DMS114 treated with DMSO at 0.1 percent for 48 hours (cell line): ENCODE data around the gene SLC9A9.

Source experiments
- DNase-seq: peaks from one replicate; lab custom pipeline; 2025; ENCODE audit not compliant: unreplicated experiment; lab: John Stamatoyannopoulos, UW

SLC9A9 gene

DNA sequence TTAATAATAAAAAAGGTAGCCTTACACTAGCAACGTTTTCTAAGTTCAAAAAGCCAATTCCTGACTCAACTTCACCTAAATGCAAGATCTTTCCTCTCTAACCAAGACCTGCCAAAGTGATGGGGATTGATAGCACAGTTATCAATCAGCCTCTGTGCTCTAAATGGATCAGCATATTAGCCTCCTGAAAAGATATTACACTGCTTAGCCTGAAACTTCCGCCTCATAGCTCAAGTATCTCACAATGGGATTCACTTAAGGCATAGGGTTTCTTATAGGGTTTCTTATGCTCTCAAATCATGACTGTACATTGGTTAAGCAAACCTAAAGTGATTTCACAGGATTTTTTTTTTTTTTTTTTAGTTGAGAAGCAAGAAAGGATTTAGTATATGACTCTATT lies 436 bp upstream of the SLC9A9 start:
- DNase-seq: no peak

DNA sequence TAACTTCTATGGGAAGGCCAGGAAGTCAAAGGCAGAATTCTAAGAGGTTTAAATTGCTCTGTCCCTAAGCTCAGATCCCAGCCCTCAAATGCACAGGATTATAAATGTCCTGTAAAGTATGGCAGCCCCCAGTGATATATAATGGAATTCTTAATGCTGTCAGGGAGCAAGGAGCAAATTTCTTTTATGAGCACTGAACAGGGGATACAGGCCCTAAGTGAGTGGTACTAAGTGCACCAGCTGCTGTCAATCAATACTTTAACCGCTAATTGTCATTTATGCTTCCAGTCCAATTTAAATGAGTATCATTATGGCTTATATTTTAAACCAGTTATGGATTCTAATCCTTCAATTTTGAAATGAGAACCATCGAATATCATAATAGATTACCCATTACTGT lies 4.7 kb downstream of the SLC9A9 start:
- no peak for DNase-seq

- DNase-seq: no peak
Observed at GRCh38 chr3:143840636-143841035, 7.6 kb downstream of the SLC9A9 start.

DNA sequence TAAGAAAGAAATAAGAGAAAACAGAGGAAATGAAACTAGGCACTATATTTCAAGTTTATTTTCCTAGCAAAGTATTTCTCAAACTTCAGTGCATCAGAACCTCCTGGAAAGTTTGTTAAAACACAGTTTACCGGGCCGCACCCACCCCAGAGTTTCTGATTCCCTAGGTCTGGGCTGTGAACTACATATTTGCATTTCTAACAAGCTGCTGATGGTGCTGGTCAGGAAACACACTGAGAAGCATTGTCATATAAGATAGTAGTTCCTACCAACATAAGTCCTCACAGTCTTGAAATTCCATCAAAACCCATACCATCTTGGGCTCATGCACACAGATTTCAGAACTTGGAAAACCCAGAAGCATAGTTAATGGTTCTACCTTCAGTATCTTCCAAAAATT lies 8.3 kb downstream of the SLC9A9 start:
- DNase-seq: no peak

- no peak for DNase-seq
Observed at GRCh38 chr3:143837076-143837475, 11.2 kb downstream of the SLC9A9 start.

DNA sequence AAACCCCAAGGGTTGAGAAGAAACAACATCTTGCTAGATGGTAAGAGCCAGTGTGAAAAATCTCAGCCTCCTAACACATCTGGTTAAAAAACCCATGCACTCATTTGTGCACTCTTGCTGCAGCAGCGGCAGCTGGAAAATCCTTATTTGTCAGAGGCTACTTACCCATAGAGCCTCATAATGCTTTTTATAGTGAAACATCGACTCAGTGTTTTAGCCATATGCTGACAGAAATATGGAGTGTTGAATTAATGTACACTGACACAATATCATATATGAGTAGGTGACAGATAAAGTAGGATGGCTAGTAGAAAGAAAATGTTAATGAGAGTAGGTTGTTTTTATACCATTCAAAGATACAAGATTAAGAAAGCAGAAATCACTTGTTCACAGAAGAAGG lies 13.0 kb downstream of the SLC9A9 start:
- no peak for DNase-seq

DNA sequence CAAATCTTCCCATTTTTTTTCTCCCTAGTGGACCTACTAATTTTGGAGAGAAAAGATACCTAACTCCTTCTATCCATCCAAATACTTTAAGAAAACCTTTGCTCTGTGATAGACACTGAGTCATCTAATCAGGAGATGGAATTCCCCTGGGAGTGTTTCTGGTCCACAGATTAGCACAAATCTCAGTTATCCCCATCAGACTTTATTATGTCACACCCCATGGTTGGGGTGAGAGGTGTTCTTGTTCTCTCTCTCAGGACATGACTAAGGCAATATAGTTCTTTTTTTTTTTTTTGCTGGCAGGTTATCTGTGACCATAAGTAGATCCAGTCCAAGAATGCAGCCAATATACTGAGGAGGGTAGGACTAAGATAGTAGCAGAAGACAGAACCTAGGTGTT lies 15.8 kb downstream of the SLC9A9 start:
- no peak for DNase-seq

GRCh38 chr3:143831994-143832393 lies 16.3 kb downstream of the SLC9A9 start:
- no peak for DNase-seq

- DNase-seq: no peak
Observed at GRCh38 chr3:143831208-143831607, 17.1 kb downstream of the SLC9A9 start.

GRCh38 chr3:143830786-143831185 lies 17.5 kb downstream of the SLC9A9 start:
- DNase-seq: no peak

GRCh38 chr3:143830063-143830462 lies 18.2 kb downstream of the SLC9A9 start:
- no peak for DNase-seq

DNA sequence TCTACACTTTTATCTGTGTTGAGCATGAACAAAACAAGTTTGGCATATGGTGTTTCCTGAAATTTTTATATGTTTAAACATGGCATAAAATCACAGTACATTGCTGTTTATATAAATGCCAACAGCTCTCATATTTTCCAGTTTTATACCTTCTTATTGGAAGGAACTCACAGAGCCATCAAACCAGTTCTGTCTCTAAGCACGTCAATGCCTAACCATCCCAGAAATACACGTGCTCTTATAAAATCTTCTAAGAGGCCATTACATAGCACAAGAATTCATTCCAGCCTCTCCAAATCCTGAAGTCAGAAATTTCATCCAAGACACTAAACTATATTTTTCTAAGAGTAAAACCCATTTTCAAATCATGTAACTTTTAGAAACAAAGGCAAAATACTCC lies 20.8 kb downstream of the SLC9A9 start:
- no peak for DNase-seq

DNA sequence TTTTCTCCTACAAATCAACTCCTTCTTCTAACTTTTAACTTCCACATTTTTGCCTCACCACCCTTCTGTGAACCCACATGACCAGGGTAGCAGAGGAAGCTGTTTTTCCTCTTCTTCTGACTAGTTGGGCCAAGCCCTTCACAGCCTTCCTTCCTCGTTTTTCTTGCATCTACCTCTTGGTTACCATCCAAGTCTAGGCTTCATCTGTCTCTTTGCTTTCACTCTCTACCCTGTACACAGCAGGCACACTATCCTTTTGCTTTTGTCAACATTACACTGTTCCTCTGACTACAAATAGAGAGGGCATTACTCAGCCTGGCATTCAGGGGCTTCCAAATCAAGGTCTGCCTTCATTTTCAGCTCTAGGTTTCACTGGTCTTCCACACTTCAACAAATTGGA lies 22.0 kb downstream of the SLC9A9 start:
- no peak for DNase-seq

DNA sequence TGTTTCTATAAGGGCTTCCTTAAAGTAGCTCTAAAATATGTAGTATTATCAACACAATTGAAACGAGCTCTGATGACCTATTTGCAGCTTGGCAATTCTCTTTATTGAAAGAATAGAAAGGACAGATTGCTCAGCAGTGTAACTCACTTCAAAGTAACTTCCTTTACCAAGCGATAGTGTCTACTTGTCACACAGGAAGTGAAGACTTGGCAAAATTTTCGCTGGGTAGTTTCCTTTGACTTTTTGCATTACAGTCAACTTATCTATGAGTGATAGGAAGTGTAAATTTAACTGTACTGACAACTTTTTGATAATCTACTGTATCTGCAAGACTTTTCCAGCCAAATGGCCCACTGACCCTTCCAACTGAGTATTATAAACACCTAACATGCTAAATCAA lies 22.8 kb downstream of the SLC9A9 start:
- DNase-seq: no peak

DNA sequence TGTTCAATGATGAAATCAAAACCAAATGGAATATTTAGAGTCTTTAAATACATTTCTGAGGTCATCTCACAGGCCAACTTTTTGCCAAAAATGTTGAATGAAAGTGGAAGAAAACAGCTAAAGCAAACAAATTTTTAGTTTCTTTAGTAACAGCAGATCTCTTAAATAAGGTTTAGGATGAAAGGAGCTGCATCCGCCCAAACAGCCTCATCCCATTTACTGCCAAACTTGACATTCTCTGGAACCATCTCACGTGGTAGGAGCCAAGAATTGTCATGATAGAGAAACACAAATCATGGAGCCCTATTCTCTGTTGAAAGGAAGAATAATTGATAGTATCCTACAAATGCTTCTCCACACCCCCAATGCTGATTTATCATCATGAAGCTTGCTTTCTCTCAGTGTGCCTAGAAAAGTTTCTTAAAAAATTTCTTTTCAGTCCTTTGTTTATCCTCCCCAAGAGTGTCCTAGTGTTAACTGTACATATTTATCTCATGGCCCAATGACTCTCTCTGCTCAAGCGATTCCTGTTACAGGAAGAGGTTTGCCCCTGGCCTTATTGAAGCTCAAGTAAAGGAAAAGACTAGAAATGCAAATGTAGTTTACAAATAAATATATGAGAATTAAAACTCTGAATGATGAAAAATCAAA lies 23.4 kb downstream of the SLC9A9 start:
- DNase-seq: no peak

DNA sequence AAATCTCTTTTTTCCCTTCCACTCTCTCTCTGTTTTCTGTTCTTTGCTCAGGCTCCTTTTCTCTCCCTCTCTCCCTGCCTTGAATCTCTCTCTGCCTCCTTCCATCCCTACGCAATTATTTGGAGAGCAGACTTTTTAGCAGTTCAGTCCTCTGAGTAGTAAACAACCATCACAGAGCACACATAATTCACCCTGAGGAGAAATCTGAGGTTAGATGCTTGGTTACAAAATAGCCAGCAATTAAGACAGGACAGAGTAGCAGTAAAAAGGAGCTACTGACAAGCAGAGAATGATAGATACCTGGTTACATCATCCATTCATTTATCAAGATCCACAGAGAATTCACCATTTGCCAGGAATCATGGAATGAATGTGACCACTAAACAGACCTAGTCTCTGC lies 25.5 kb downstream of the SLC9A9 start:
- no peak for DNase-seq

GRCh38 chr3:143822374-143822773 lies 25.9 kb downstream of the SLC9A9 start:
- no peak for DNase-seq

GRCh38 chr3:143821862-143822261 lies 26.4 kb downstream of the SLC9A9 start:
- no peak for DNase-seq

- no peak for DNase-seq
Observed at GRCh38 chr3:143820466-143821221, 27.6 kb downstream of the SLC9A9 start.

DNA sequence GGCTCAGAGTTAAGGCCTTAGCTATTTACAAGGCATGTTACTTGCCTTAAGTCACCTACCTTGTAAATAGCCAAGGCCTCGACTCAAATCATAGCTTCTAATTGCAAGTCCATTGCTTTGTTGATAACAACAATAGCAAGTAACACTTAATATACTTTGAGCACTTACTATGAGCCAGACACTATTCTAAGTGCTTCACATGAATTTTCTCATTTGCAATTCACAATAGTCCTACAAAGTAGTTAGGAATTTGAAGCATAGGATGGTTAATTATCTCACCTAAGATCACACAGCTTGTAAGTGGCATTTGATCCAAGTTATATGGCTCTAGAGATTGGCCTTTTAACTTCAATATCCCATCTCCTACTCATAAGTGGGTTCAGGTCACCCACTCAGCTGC lies 28.4 kb downstream of the SLC9A9 start:
- no peak for DNase-seq

DNA sequence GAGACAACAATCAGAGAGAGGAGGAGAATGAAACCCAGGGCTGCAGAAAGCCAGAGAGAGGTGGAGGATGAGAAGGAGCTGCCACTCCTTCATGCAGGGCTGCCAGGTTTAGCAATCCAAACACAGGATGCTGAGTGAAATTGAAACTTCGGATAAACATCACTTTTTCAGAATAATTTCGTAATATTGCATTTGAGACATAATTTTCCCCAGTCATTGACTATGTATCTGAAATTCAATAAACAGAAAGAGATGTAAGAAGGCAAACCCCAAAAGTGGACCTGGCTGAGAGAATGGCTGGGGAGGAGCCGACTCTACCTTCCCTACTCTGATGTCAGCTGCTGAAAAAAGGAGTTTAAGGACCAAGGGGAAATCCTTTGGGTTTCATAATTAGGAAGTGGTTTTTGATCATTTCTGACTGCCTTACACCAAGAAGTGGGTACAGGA lies 33.8 kb downstream of the SLC9A9 start:
- DNase-seq: no peak

DNA sequence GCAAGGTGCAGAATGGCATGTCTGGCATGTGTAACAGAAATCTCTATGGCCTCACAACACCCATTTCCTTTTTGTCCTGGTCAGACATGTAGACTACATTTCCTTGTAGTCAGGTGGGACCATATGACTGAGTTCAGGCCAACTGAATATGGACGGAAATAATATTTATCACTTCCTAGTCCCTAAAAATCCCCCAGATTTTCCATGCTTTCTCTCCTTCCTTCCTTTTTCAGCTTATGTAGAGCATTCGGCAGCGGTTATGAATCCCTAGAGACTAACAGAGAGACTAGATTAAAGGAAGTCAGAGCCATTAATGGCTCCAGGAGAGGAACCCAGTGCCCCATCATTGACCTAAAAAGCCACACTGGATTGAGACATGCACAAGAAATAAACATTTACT lies 35.8 kb downstream of the SLC9A9 start:
- no peak for DNase-seq

GRCh38 chr3:143811602-143812001 lies 36.7 kb downstream of the SLC9A9 start:
- no peak for DNase-seq
